ENCODE data around the gene HEXIM1. TPM values are rescaled to one million over a fixed set of nuclear protein-coding genes. Genes with fewer than 3 reads are reported as not detected.

The HEXIM1 gene
- total RNA-seq, 2 experiments from 2014 or later: 12.1 to 16.4 TPM

- ChIA-PET CTCF (ENCODE audit: unreplicated experiment) (no interaction called here), POLR2A (no interaction called here)
- H4K20me1 ChIP-seq (ENCODE audit: insufficient read depth, low read length): no peaks in the 10 kb centered on the region
- H3K27ac ChIP-seq (ENCODE audit: low read depth, low read length, poor library complexity, severe bottlenecking): no peak overlapping the region
- H3K4me1 ChIP-seq (ENCODE audit: insufficient read depth, low read length, poor library complexity, severe bottlenecking): no peaks in the 10 kb centered on the region
- BruUV-seq (replicated peaks): no TSS peak
- no peak overlapping the region for H3K4me3 ChIP-seq (ENCODE audit: low read depth, low read length, poor library complexity, severe bottlenecking)
- DNase-seq (ENCODE audit: low spot score): no peak
- no peaks in the 10 kb centered on the region for H3K36me3 ChIP-seq (ENCODE audit: insufficient read depth, low read length)
- no peaks in the 10 kb centered on the region for H3K9me3 ChIP-seq (ENCODE audit: low read length)
- no peak overlapping the region for H2AFZ ChIP-seq (ENCODE audit: low read length)
- no peak for TF ChIP-seq EZH2phosphoT487 (IDR thresholded peaks at IDR 0.05; ENCODE audit: borderline replicate concordance, low read depth, low read length)
- TF ChIP-seq CTCF (conservative IDR thresholded peaks at IDR 0.05; ENCODE audit: low read length): no peak
- no peak overlapping the region for H3K4me2 ChIP-seq (ENCODE audit: low read length)
- intact Hi-C loops (cut with micrococcal nuclease; ENCODE audit: unreplicated experiment): no loop called here
- H3K79me2 ChIP-seq (ENCODE audit: insufficient read depth, low read depth, low read length): no peaks in the 10 kb centered on the region
- H3K9me2 ChIP-seq (ENCODE audit: insufficient read depth, low read length): no peaks in the 10 kb centered on the region
Observed at GRCh38 chr17:45121055-45121454, 27.2 kb upstream of the HEXIM1 start.

DNA sequence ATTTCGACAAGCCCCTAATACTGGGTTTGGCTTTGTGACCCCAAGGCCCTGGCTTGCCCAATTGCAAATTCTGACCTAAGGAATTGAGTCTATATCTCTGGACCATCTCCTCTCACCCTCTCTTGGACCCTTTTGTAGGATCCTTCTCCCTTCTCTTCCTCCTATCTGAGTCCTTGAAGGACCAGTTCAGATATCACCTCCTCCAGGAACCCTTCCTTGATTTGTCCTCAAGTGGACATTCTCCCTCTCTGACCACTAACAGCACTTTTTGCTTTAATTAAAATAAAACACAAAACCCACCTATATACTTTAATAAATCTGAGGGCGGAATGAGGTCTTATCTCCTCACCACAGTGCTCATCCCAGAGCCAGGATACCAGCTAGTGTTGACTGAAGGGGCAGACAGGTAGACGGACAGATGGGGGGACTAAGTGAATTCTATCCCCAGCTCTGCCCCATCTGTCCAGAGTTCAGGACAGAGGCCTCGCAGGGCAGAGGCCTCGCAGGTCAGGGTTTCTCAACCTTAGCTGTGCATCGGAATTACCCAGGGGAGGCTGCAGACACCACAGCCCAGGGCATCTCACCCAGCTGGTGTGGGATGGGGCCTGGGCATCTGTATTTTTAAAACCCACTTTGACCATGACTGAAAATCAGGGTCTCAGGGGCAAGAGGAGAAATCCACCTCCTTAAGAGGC lies 25.1 kb upstream of the HEXIM1 start:
- ChIA-PET POLR2A (no interaction called here), CTCF (ENCODE audit: unreplicated experiment) (interaction anchor here (0.7 kb wide), 1 partner anchor 242 kb away, joined by 3 read pairs; no protein-coding TSS in a partner anchor)
- Histone ChIP-seq H4K20me1 (ENCODE audit: insufficient read depth, low read length) (no peaks in the 10 kb centered on the region), H3K4me1 (ENCODE audit: insufficient read depth, low read length, poor library complexity, severe bottlenecking) (no peaks in the 10 kb centered on the region), H3K9me2 (ENCODE audit: insufficient read depth, low read length) (no peaks in the 10 kb centered on the region), H3K36me3 (ENCODE audit: insufficient read depth, low read length) (no peaks in the 10 kb centered on the region), H3K27ac (ENCODE audit: low read depth, low read length, poor library complexity, severe bottlenecking) (no peak overlapping the region), H2AFZ (ENCODE audit: low read length) (no peak overlapping the region), H3K4me2 (ENCODE audit: low read length) (no peak overlapping the region), H3K9me3 (ENCODE audit: low read length) (no peaks in the 10 kb centered on the region), H3K79me2 (ENCODE audit: insufficient read depth, low read depth, low read length) (no peaks in the 10 kb centered on the region), H3K4me3 (ENCODE audit: low read depth, low read length, poor library complexity, severe bottlenecking) (no peak overlapping the region)
- no TSS peak for BruUV-seq (replicated peaks)
- TF ChIP-seq CTCF (conservative IDR thresholded peaks at IDR 0.05; ENCODE audit: low read length) (no peak), EZH2phosphoT487 (IDR thresholded peaks at IDR 0.05; ENCODE audit: borderline replicate concordance, low read depth, low read length) (no peak)
- intact Hi-C loops (cut with micrococcal nuclease; ENCODE audit: unreplicated experiment): no loop called here
- no peak for DNase-seq (ENCODE audit: low spot score)

All from OCI-LY7 (cell line).